Neuronal stem cell (in vitro differentiated cells): ENCODE data around the gene FBXW11.

ENCODE experiments used
- DNase-seq: peaks from one replicate; pipeline ENCODE4 v3.0.0-alpha.2; 2013; ENCODE audit warnings: low spot score
- H2AFZ ChIP-seq: one replicate; pipeline ENCODE4 v1.6.1; 2013; ENCODE audit warnings: mild to moderate bottlenecking, low read length, inconsistent platforms
- H2AK5ac ChIP-seq: 2 replicates; pipeline ENCODE4 v1.6.1; 2013; ENCODE audit warnings: low read depth, mild to moderate bottlenecking, inconsistent platforms, low read length, moderate library complexity, mixed read lengths
- H2BK120ac ChIP-seq: 2 replicates; pipeline ENCODE4 v1.6.1; 2013; ENCODE audit warnings: low read depth, mild to moderate bottlenecking, inconsistent platforms, low read length, moderate library complexity, mixed read lengths
- H2BK12ac ChIP-seq: one replicate; pipeline ENCODE4 v1.6.1; 2013; ENCODE audit warnings: low read length, inconsistent platforms
- H2BK15ac ChIP-seq: 2 replicates; pipeline ENCODE4 v1.6.1; 2013; ENCODE audit warnings: mild to moderate bottlenecking, low read length, inconsistent platforms, mixed read lengths
- H2BK5ac ChIP-seq: one replicate; pipeline ENCODE4 v1.6.1; 2013; ENCODE audit warnings: inconsistent platforms, mild to moderate bottlenecking, low read length, moderate library complexity
- H3K14ac ChIP-seq: one replicate; pipeline ENCODE4 v1.6.1; 2013; ENCODE audit warnings: low read length, inconsistent platforms
- H3K18ac ChIP-seq: 2 replicates; pipeline ENCODE4 v1.6.1; 2013; ENCODE audit warnings: low read length, inconsistent platforms
- H3K23ac ChIP-seq: 2 replicates; pipeline ENCODE4 v1.6.1; 2013; ENCODE audit warnings: low read depth, mild to moderate bottlenecking, mixed read lengths, low read length, inconsistent platforms; ENCODE audit not compliant: poor library complexity
- H3K27ac ChIP-seq: replicated peaks from 3 replicates; pipeline ENCODE4 v1.5.1; 2013; ENCODE audit warnings: low read length, inconsistent platforms
- H3K27me3 ChIP-seq, 3 experiments: 2 replicates each; pipeline ENCODE4 v1.6.1; 2013; ENCODE audit warnings: low read length in 3 of 3, mild to moderate bottlenecking in 2 of 3, inconsistent platforms in 1 of 3, low read depth in 1 of 3, mixed read lengths in 1 of 3, moderate library complexity in 1 of 3; ENCODE audit not compliant: control insufficient read depth in 3 of 3, insufficient read depth in 3 of 3
- H3K36me3 ChIP-seq, 2 donors: replicated peaks in 1 of 2; 2 replicates each; pipeline ENCODE4 v1.6.1; 2013; ENCODE audit warnings: low read length in 2 of 2; ENCODE audit not compliant: control insufficient read depth in 2 of 2, insufficient read depth in 2 of 2
- H3K4ac ChIP-seq: 2 replicates; pipeline ENCODE4 v1.6.1; 2013; ENCODE audit warnings: inconsistent platforms, mild to moderate bottlenecking, low read length, moderate library complexity
- H3K4me1 ChIP-seq, 2 donors: 1 replicate in 1 of 2; 2 replicates in 1 of 2; pipeline ENCODE4 v1.6.1; 2013; ENCODE audit warnings: low read length in 2 of 2, low read depth in 1 of 2; ENCODE audit not compliant: control insufficient read depth in 2 of 2, insufficient read depth in 1 of 2
- H3K4me2 ChIP-seq: one replicate; pipeline ENCODE4 v1.6.1; 2013; ENCODE audit warnings: mild to moderate bottlenecking, low read length, inconsistent platforms; ENCODE audit not compliant: insufficient read depth, poor library complexity, severe bottlenecking
- H3K4me3 ChIP-seq, 2 donors: 2 replicates each; pipeline ENCODE4 v1.5.1; 2013; ENCODE audit warnings: low read length in 2 of 2, mild to moderate bottlenecking in 2 of 2, inconsistent platforms in 1 of 2, moderate library complexity in 1 of 2
- H3K79me1 ChIP-seq: one replicate; pipeline ENCODE4 v1.6.1; 2013; ENCODE audit warnings: low read depth, mild to moderate bottlenecking, inconsistent platforms, low read length, moderate library complexity
- H3K9ac ChIP-seq: one replicate; pipeline ENCODE4 v1.6.1; 2013; ENCODE audit warnings: mild to moderate bottlenecking, low read depth, low read length, inconsistent platforms; ENCODE audit not compliant: poor library complexity
- H3K9me3 ChIP-seq, 2 donors: replicated peaks in 1 of 2; 2 replicates each; pipeline versions ENCODE3 to v1.6.1; 2013; ENCODE audit warnings: low read length in 2 of 2, mild to moderate bottlenecking in 2 of 2, inconsistent platforms in 1 of 2, low read depth in 1 of 2, mixed read lengths in 1 of 2, moderate library complexity in 1 of 2; ENCODE audit not compliant: control insufficient read depth in 2 of 2, insufficient read depth in 1 of 2
- H4K8ac ChIP-seq: one replicate; pipeline ENCODE4 v1.6.1; 2013; ENCODE audit warnings: low read depth, mild to moderate bottlenecking, inconsistent platforms, low read length, moderate library complexity
- H4K91ac ChIP-seq: one replicate; pipeline ENCODE4 v1.6.1; 2013; ENCODE audit warnings: low read length, low read depth, mild to moderate bottlenecking, inconsistent platforms; ENCODE audit not compliant: poor library complexity
- WGBS, 2 donors: extraction: QIAGEN DNeasy Blood & Tissue Kit; methylation state at CpG; one replicate each; pipeline ENCODE4 v1.1.7; 2013; ENCODE audit warnings: missing lambda C conversion rate in 2 of 2, mixed read lengths in 1 of 2; ENCODE audit not compliant: insufficient read length in 2 of 2, insufficient replicate concordance in 1 of 2; ENCODE audit errors: extremely low coverage in 2 of 2; 5-methylcytosine and 5-hydroxymethylcytosine counted together

The FBXW11 gene

DNA sequence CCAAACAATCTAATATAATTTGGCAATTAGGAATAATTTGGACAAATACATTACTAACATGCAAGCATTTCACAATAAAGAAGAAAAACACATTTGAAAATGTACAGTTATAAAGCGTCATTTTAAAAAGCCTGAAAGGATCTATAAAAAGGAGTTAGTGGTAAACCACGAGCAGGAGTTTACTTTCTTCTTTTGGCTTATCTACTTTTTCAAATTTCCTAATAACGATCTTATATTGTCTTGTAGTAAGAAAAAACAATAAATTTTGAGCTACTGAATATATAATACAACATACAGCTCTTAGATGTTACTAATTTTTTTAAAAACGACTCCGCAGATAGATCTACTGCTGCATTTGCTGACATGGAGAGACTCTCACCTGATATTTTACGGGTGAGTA, 141.0 kb downstream of the FBXW11 start:
- H2AK5ac ChIP-seq, result no peak overlapping the region
- WGBS, 2 donors, result no CpG with 5 or more reads among the region's 6 CpGs
- no peak for DNase-seq
- H3K23ac ChIP-seq, result no peak overlapping the region
- no peaks in the 10 kb centered on the region for H3K27me3 ChIP-seq
- no peaks in the 10 kb centered on the region for H3K79me1 ChIP-seq
- no peak overlapping the region for H3K4me3 ChIP-seq
- no peak overlapping the region for H3K27ac ChIP-seq
- no peak overlapping the region for H2AFZ ChIP-seq
- H2BK120ac ChIP-seq, result no peak overlapping the region
- H4K91ac ChIP-seq, result no peak overlapping the region
- no peak overlapping the region for H3K4me2 ChIP-seq
- peaks cover 0 to 2% of the 10 kb centered on the region in 2 donors for H3K4me1 ChIP-seq
- no peak overlapping the region for H2BK5ac ChIP-seq
- H3K4ac ChIP-seq, result no peak overlapping the region
- no peaks in the 10 kb centered on the region for H3K9me3 ChIP-seq
- no peak overlapping the region for H2BK12ac ChIP-seq
- H3K36me3 ChIP-seq, result peaks cover 14 to 90% of the 10 kb centered on the region in 2 donors
- no peak overlapping the region for H4K8ac ChIP-seq
- H3K18ac ChIP-seq, result no peak overlapping the region
- no peak overlapping the region for H3K14ac ChIP-seq
- no peak overlapping the region for H3K9ac ChIP-seq
- no peak overlapping the region for H2BK15ac ChIP-seq

- no peak overlapping the region for H3K4ac ChIP-seq
- H3K23ac ChIP-seq, result no peak overlapping the region
- H3K27ac ChIP-seq, result no peak overlapping the region
- no peak overlapping the region for H3K18ac ChIP-seq
- H3K4me2 ChIP-seq, result no peak overlapping the region
- H3K27me3 ChIP-seq, result no peaks in the 10 kb centered on the region
- no peak overlapping the region for H3K14ac ChIP-seq
- H2AK5ac ChIP-seq, result no peak overlapping the region
- no peak overlapping the region for H4K91ac ChIP-seq
- no CpG with 5 or more reads among the region's 6 CpGs for WGBS, 2 donors
- H4K8ac ChIP-seq, result no peak overlapping the region
- no peak for DNase-seq
- H3K36me3 ChIP-seq, result peaks cover 10 to 83% of the 10 kb centered on the region in 2 donors
- H3K9me3 ChIP-seq, result no peaks in the 10 kb centered on the region
- H2AFZ ChIP-seq, result no peak overlapping the region
- H2BK5ac ChIP-seq, result no peak overlapping the region
- H2BK12ac ChIP-seq, result no peak overlapping the region
- no peaks in the 10 kb centered on the region for H3K79me1 ChIP-seq
- no peak overlapping the region for H3K9ac ChIP-seq
- H3K4me1 ChIP-seq, result no peaks in the 10 kb centered on the region
- H2BK15ac ChIP-seq, result no peak overlapping the region
- no peak overlapping the region for H3K4me3 ChIP-seq
- H2BK120ac ChIP-seq, result no peak overlapping the region
Measured at GRCh38 chr5:171863935-171864334, 142.5 kb downstream of the FBXW11 start.

DNA sequence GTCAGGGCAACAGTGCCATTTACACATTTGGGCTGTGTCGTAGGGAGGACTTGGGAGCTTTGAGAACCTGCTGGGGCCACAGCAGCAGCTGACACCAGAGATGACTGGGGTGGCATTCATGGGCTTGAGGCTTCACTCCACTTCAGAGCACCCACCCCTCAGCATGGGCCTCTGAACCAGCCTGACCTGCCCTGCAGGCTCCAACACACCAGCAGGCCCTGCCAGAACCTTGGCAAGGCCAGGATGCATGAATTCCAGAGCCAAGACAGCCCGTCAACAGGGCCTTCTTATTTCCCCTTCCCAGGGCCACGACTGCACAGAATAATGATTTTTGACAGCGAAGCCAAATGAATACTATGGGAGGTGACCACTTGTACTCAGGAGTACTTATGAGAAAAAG, 143.8 kb downstream of the FBXW11 start:
- H3K18ac ChIP-seq, result no peak overlapping the region
- no peak overlapping the region for H3K9ac ChIP-seq
- no peak overlapping the region for H2BK15ac ChIP-seq
- peaks cover 2 to 7% of the 10 kb centered on the region in 2 donors for H3K9me3 ChIP-seq
- H3K4me3 ChIP-seq, result no peak overlapping the region
- no peak overlapping the region for H2BK5ac ChIP-seq
- H4K91ac ChIP-seq, result no peak overlapping the region
- no peak overlapping the region for H3K4ac ChIP-seq
- no peak overlapping the region for H2BK120ac ChIP-seq
- H3K4me2 ChIP-seq, result no peak overlapping the region
- no peak overlapping the region for H4K8ac ChIP-seq
- no peak overlapping the region for H3K14ac ChIP-seq
- peaks cover 3 to 70% of the 10 kb centered on the region in 2 donors for H3K36me3 ChIP-seq
- no peak for DNase-seq
- no peak overlapping the region for H2AK5ac ChIP-seq
- H3K4me1 ChIP-seq, result peaks cover 3 to 5% of the 10 kb centered on the region in 2 donors
- WGBS, 2 donors, result no CpG with 5 or more reads among the region's 4 CpGs
- H2BK12ac ChIP-seq, result no peak overlapping the region
- H3K27me3 ChIP-seq, result no peaks in the 10 kb centered on the region
- no peak overlapping the region for H2AFZ ChIP-seq
- H3K27ac ChIP-seq, result no peak overlapping the region
- no peaks in the 10 kb centered on the region for H3K79me1 ChIP-seq
- H3K23ac ChIP-seq, result no peak overlapping the region

DNA sequence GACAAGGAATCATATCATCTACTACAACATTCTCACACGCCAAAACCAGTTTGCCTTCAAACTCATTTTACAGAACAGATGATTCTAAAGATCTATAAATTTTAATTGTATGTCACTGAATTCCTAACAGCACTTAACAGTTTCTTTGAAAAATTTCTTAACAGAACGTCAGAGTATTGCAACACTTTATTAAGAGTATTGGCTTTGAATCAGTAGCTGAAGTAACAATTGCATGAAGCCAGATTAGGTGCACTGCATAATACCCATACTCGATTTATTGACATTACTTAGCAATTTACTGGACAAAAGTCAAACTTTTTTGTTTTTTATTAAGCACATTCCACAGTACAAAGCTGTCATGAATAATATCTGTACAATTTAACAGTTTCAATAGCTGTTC, 145.1 kb downstream of the FBXW11 start:
- Histone ChIP-seq H3K4me1 (peaks cover 3 to 14% of the 10 kb centered on the region in 2 donors), H3K79me1 (no peaks in the 10 kb centered on the region), H4K8ac (no peak overlapping the region), H2AK5ac (no peak overlapping the region), H3K27ac (no peak overlapping the region), H3K4me3 (no peak overlapping the region), H3K36me3 (peaks cover 6 to 58% of the 10 kb centered on the region in 2 donors), H4K91ac (no peak overlapping the region), H3K14ac (no peak overlapping the region), H3K18ac (no peak overlapping the region), H2AFZ (no peak overlapping the region), H2BK5ac (no peak overlapping the region), H3K4me2 (no peak overlapping the region), H3K4ac (no peak overlapping the region), H3K27me3 (peaks cover 0 to 3% (median 0%) of the 10 kb centered on the region in 3 experiments), H3K9ac (no peak overlapping the region), H3K9me3 (peaks cover 2 to 7% of the 10 kb centered on the region in 2 donors), H2BK15ac (no peak overlapping the region), H2BK12ac (no peak overlapping the region), H2BK120ac (no peak overlapping the region), H3K23ac (no peak overlapping the region)
- no CpG with 5 or more reads among the region's 3 CpGs for WGBS, 2 donors
- DNase-seq, result no peak
